Lower leg skin (tissue), 4 donors: ENCODE measurements around the gene NLRP14. TPM values are rescaled to one million over a fixed set of nuclear protein-coding genes. Genes with fewer than 3 reads are reported as not detected.

Experiments
- DNase-seq, 2 donors: peaks; one replicate each; pipeline ENCODE4 v3.0.0-alpha.2; 2019; ENCODE audit warnings: low spot score in 2 of 2
- H3K4me3 ChIP-seq: fragments of 200-600 bp; sonication (generic); 2 replicates; pipeline ENCODE4 v1.5.1; 2017; ENCODE audit warnings: mild to moderate bottlenecking, low read depth; ENCODE audit not compliant: poor library complexity, severe bottlenecking
- POLR2A ChIP-seq, 2 donors: fragments of 450-650 bp; IDR thresholded peaks; one replicate each; pipeline ENCODE4 v1.6.1; 2016 to 2017; ENCODE audit warnings: antibody characterized with exemption in 2 of 2, mild to moderate bottlenecking in 1 of 2, moderate library complexity in 1 of 2
- WGBS, 2 donors: methylation state at CpG; one replicate each; pipeline ENCODE4 v1.1.5; 2018; 5-methylcytosine and 5-hydroxymethylcytosine counted together
- intact Hi-C: fragments of 100-400 bp; cut with DNase I; formaldehyde crosslinking; loops from one replicate; pipeline ENCODE4 v1.15.0; 2023; ENCODE audit warnings: low total_unique reads
- total RNA-seq, 4 donors: library from RNA; depleted of rRNA; stranded (reverse); fragments of >200 nt; gene quantifications; one replicate each; pipeline ENCODE4 v1.1.0, GENCODE V29; 2016
- TF ChIP-seq, protein P1 (sequence below), 3 donors: fragments of 450-650 bp; IDR thresholded peaks; one replicate each; pipeline ENCODE4 v1.5.1; 2016; ENCODE audit warnings: antibody characterized with exemption in 3 of 3, mild to moderate bottlenecking in 3 of 3, moderate library complexity in 2 of 3

NLRP14 gene
- total RNA-seq, 4 donors from 2014 or later: 0.19 TPM; not detected in 3

GRCh38 chr11:7115780-7116179, 95.5 kb downstream of the NLRP14 start:
- no peak overlapping the region for H3K4me3 ChIP-seq
- no peak for TF ChIP-seq POLR2A (IDR thresholded peaks at IDR 0.05)
- TF ChIP-seq, protein P1, sequence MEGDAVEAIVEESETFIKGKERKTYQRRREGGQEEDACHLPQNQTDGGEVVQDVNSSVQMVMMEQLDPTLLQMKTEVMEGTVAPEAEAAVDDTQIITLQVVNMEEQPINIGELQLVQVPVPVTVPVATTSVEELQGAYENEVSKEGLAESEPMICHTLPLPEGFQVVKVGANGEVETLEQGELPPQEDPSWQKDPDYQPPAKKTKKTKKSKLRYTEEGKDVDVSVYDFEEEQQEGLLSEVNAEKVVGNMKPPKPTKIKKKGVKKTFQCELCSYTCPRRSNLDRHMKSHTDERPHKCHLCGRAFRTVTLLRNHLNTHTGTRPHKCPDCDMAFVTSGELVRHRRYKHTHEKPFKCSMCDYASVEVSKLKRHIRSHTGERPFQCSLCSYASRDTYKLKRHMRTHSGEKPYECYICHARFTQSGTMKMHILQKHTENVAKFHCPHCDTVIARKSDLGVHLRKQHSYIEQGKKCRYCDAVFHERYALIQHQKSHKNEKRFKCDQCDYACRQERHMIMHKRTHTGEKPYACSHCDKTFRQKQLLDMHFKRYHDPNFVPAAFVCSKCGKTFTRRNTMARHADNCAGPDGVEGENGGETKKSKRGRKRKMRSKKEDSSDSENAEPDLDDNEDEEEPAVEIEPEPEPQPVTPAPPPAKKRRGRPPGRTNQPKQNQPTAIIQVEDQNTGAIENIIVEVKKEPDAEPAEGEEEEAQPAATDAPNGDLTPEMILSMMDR (IDR thresholded peaks at IDR 0.05): no peak
- WGBS, 2 donors: 57 to 59% methylated on average over 1 of the region's 1 CpG
- intact Hi-C loops: no loop called here
- DNase-seq: no peak

- DNase-seq: no peak
- WGBS, 2 donors: 95 to 99% methylated on average over 3 of the region's 3 CpGs
- intact Hi-C loops: no loop called here
- TF ChIP-seq, protein P1 (IDR thresholded peaks at IDR 0.05): no peak
- no peak for TF ChIP-seq POLR2A (IDR thresholded peaks at IDR 0.05)
- no peak overlapping the region for H3K4me3 ChIP-seq
These were observed 96.1 kb downstream of the NLRP14 start for GRCh38 chr11:7116370-7116769.

Other genes starting within 250 kb of the NLRP14 start
- gene OR2AG2, start 248.5 kb upstream of the NLRP14 start, total RNA-seq: not detected
- not detected for gene OR2AG1, start 237.5 kb upstream of the NLRP14 start, total RNA-seq
- not detected for gene OR6A2, start 220.8 kb upstream of the NLRP14 start, total RNA-seq
- not detected for gene OR10A5, start 174.8 kb upstream of the NLRP14 start, total RNA-seq
- not detected for gene OR10A2, start 157.4 kb upstream of the NLRP14 start, total RNA-seq
- not detected for gene OR10A4, start 143.9 kb upstream of the NLRP14 start, total RNA-seq
- not detected for gene OR2D2, start 128.0 kb upstream of the NLRP14 start, total RNA-seq
- not detected for gene OR2D3, start 99.5 kb upstream of the NLRP14 start, total RNA-seq
- gene ZNF215, start 94.1 kb upstream of the NLRP14 start, total RNA-seq: 1 to 10 TPM in 1 of 4 donors, under 1 TPM in 2, not detected in 1; 0.36 to 2.8 (median 0.51) TPM
- 1 to 10 TPM in 2 of 4 donors, under 1 TPM in 2; 0.21 to 1.4 (median 0.71) TPM for gene ZNF214, start 133 bp upstream of the NLRP14 start, total RNA-seq
- gene RBMXL2, start 68.5 kb downstream of the NLRP14 start, total RNA-seq: not detected
- gene SYT9, start 231.4 kb downstream of the NLRP14 start, total RNA-seq: under 1 TPM in 3 of 4 donors, not detected in 1; 0.37 to 0.84 (median 0.71) TPM